ENCODE results near the gene ZMYND8. TPM values are rescaled to one million over a fixed set of nuclear protein-coding genes. Genes with fewer than 3 reads are reported as not detected.
A peak's percentile ranks its signal among the peaks of the same experiment; 100 is the strongest.

ZMYND8 gene
- total RNA-seq, 4 donors from 2014 or later, result 51.3 to 106 (median 94.0) TPM

- Histone ChIP-seq H3K27me3 (no peaks in the 10 kb centered on the region), H3K36me3 (no peaks in the 10 kb centered on the region), H3K9me3 (no peaks in the 10 kb centered on the region), H3K27ac (no peak overlapping the region), H3K4me3 (no peak overlapping the region), H3K4me1 (peaks cover 11 to 39% (median 30%) of the 10 kb centered on the region in 4 donors)
- DNase-seq, result no peak
- TF ChIP-seq CTCF (IDR thresholded peaks at IDR 0.05), result no peak
- TF ChIP-seq POLR2A (IDR thresholded peaks at IDR 0.05), result no peak
Measured at GRCh38 chr20:47362361-47363219, 6.1 kb upstream of the ZMYND8 start.

DNA sequence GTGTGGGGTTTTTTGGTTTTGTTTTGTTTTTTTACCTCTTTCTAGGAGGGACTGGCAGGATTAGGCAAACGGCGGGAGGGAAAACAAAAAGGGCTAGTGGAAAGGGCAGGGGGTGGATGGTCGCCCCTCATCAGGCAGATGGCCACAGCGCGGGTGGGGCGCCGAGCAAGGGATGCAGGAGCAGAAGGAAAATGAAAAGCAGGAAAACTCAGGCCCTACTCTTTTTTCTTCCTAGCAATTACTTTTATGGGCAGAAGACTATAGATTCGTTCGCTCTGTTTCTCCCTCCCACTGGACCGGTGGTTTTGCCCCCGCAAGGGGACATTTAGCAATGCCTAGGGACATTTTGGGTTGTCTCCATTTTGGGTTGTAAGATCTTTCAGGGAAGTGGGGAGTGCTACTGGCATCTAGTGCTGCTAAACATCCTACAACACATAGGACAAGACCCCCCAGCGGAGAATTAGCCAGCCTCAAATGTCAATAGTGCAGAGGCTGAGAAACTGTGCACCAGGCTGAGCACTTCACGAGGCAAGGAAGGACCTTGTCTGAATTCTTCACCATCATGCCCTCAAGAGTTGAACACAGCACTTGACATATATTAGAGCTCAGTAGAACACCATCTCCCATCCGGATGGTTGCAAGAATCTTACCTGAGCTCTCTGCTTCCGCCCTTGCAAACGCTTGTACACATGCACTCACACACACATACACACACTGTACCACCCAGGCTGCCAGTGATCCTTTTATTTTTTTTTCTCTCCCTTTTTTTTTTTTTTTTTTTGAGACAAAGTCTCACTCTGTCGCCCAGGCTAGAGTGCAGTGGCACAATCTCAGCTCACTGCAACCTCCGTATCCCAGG, 4.8 kb upstream of the ZMYND8 start:
- no peak for DNase-seq
- Histone ChIP-seq H3K4me3 (peak overlapping the region in 1 of 4 donors; percentile 3), H3K27ac (peak overlapping the region; percentile 87 to 99 (median 96)), H3K9me3 (no peaks in the 10 kb centered on the region), H3K27me3 (no peaks in the 10 kb centered on the region), H3K36me3 (no peaks in the 10 kb centered on the region), H3K4me1 (peaks cover 20 to 49% (median 40%) of the 10 kb centered on the region in 4 donors)
- TF ChIP-seq CTCF (IDR thresholded peaks at IDR 0.05) (no peak), POLR2A (IDR thresholded peaks at IDR 0.05) (no peak)

DNA sequence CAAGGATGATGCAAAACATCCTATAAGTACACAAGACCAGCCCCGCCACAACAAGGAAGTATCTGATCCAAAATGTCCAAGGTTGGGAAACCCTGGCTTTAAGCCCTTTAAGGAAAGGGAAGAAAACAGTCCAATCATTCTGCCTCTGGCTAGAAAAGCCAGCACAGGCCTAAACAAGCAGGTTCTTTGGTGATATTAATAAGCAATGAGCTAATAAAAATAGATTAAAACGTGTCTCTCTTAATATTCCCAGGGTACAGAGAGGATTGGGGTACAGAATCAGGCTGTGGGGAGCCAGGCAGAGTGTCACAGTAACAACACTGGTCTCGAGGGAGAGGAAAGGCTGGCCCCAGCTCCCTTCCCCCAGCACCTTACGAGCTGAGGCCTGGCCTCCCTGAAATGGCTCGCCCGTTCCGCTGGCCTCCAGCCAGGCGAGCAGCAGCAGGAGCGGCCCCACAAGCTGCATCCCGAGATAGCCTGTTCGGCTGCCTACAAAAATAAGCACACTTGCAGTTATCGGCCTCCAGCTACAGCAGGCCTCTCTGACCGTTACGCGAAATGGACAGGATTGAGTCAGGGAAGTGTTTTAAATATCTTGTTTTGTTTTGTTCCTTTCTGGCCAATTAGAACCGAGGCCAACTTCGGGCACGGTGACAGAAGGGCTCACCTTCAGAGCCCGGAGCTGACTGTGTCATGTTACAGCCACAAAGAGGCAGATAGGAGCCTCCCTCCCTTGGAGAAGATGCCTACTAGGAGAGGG, 4.0 kb upstream of the ZMYND8 start:
- Histone ChIP-seq H3K9me3 (no peaks in the 10 kb centered on the region), H3K27ac (peak overlapping the region; percentile 87 to 99 (median 96)), H3K27me3 (no peaks in the 10 kb centered on the region), H3K4me1 (peaks cover 20 to 55% (median 44%) of the 10 kb centered on the region in 4 donors), H3K4me3 (peak overlapping the region in 1 of 4 donors; percentile 3), H3K36me3 (no peaks in the 10 kb centered on the region)
- TF ChIP-seq CTCF (IDR thresholded peaks at IDR 0.05) (no peak), POLR2A (IDR thresholded peaks at IDR 0.05) (peak; percentile 2 to 27)
- peak; percentile 51 to 81 (median 78) for DNase-seq

DNA sequence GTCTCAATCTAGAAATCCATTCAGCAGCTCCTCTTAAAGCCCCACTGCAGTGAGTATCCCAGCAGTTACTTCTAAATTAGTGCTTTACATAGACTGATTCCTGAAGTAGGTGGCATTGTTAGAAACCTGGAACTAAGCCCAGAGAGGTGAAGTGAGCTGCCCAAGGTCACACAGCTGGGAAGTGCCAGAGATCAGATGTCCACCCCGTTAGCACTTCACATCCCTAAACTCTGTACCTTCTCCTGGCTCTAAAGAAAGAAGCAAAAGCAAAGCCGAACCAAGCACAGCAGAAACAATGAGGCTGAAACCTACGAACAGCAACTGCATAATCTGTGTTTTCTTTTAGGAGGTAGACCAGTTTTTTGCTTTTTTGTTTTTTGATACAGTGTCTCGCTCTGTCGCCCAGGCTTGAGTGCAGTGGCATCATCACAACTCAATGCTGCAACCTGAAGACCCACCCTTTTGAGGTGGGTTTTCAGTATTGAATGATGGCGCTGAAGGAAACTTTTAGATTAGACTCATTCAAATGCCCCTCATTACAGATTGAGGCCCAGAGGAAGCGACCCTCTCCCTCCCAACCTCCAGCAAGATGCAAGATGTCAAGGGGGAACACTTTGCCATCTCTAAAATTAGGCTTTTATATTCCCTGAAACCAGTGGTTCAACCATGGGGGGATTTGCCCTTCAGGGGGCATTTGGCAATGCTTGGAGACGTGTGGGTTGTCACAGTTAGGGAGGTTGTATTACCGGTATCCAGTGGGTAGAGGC, 3.2 kb upstream of the ZMYND8 start:
- Histone ChIP-seq H3K9me3 (no peaks in the 10 kb centered on the region), H3K27me3 (no peaks in the 10 kb centered on the region), H3K4me1 (peaks cover 20 to 63% (median 48%) of the 10 kb centered on the region in 4 donors), H3K4me3 (no peak overlapping the region), H3K36me3 (no peaks in the 10 kb centered on the region), H3K27ac (peak overlapping the region; percentile 87 to 99 (median 96))
- TF ChIP-seq CTCF (IDR thresholded peaks at IDR 0.05), result no peak
- no peak for TF ChIP-seq POLR2A (IDR thresholded peaks at IDR 0.05)
- no peak for DNase-seq

All from Peyer's patch (tissue), 4 donors.